GM12865 (cell line): ENCODE measurements around the gene DNAJC22.
"Not testable (repeated sequence)": the region's sequence is repeated elsewhere in the genome, so short reads cannot be mapped to it uniquely, and the experiment has no call there.

ENCODE experiments used
- DNase-seq: peaks from one replicate; pipeline ENCODE4 v3.0.0; 2010; ENCODE audit warnings: low read depth
- H3K4me3 ChIP-seq: 2 replicates; pipeline ENCODE4 v1.5.1; 2011; ENCODE audit warnings: mild to moderate bottlenecking, low read depth, low read length, control low read depth
- TF ChIP-seq, protein P1 (sequence below): IDR thresholded peaks from 2 replicates; pipeline ENCODE4 v1.5.1; 2011; ENCODE audit warnings: low read length, control low read depth, low read depth, inconsistent platforms; ENCODE audit not compliant: insufficient read depth; ENCODE audit errors: missing control alignments

DNAJC22 gene

DNA sequence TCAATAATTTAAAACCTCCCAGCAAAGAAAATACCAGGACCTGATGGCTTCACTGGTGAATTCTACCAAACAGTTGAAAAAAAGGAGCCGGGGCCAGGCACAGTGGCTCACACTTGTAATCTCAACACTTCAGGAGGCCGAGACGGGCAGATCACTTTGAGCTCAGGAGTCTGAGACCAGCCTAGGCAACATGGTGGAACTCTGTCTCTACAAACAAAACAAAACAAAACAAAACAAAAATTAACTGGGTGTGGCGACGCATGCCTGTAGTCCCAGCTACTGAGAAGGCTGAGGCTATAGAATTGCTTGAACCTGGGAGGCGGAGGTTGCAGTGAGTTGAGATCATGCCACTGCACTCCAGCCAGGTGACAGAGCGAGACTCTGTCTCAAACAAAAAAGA, 37.3 kb upstream of the DNAJC22 start:
- DNase-seq = no peak
- H3K4me3 ChIP-seq = no peak overlapping the region
- TF ChIP-seq, protein P1, sequence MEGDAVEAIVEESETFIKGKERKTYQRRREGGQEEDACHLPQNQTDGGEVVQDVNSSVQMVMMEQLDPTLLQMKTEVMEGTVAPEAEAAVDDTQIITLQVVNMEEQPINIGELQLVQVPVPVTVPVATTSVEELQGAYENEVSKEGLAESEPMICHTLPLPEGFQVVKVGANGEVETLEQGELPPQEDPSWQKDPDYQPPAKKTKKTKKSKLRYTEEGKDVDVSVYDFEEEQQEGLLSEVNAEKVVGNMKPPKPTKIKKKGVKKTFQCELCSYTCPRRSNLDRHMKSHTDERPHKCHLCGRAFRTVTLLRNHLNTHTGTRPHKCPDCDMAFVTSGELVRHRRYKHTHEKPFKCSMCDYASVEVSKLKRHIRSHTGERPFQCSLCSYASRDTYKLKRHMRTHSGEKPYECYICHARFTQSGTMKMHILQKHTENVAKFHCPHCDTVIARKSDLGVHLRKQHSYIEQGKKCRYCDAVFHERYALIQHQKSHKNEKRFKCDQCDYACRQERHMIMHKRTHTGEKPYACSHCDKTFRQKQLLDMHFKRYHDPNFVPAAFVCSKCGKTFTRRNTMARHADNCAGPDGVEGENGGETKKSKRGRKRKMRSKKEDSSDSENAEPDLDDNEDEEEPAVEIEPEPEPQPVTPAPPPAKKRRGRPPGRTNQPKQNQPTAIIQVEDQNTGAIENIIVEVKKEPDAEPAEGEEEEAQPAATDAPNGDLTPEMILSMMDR = no peak

DNA sequence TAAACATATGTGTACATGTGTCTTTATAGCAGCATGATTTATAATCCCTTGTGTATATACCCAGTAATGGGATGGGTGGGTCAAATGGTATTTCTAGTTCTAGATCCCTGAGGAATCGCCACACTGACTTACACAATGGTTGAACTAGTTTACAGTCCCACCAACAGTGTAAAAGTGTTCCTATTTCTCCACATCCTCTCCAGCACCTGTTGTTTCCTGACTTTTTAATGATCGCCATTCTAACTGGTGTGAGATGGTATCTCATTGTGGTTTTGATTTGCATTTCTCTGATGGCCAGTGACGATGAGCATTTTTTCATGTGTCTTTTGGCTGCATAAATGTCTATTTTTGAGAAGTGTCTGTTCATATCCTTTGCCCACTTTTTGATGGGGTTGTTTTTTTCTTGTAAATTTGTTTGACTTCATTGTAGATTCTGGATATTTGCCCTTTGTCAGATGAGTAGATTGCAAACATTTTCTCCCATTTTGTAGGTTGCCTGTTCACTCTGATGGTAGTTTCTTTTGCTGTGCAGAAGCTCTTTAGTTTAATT, 36.2 kb upstream of the DNAJC22 start:
- H3K4me3 ChIP-seq, DNase-seq: not testable (repeated sequence)

DNA sequence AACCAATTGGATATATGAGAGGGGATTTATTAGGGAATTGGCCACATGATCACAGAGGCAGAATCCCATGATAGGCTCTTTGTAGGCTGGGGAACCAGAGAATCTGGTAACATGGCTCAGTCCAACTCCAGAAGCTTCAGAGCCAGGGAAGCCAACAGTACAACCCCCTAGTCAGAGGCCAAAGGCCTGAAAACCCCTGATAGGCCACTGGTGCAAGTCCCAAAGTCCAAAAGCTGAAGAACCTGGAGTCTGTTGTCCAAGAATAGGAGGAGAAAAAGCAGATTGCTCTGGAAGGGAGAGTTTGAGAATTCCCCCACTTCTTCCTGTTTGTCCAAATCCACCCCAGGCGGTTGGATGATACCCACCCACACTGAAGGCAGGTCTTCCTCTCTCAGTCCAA, 31.9 kb upstream of the DNAJC22 start:
- H3K4me3 ChIP-seq = no peak overlapping the region
- no peak for DNase-seq
- TF ChIP-seq, protein P1 = no peak

DNA sequence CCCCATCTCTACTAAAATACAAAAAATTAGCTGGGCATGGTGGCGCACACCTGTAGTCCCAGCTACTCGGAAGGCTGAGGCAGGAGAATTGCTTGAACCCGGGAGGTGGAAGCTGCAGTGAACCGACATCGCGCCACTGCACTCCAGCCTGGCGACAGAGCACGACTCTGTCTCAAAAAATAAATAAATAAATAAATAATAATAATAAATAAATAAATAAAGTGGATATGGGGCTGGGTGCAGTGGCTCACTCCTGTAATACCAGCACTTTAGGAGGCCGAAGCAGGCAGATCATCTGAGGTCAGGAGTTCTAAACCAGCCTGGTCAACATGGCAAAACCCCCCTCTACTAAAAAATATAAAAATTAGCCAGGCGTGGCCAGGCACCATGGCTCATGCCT, 29.6 kb upstream of the DNAJC22 start:
- DNase-seq, H3K4me3 ChIP-seq: not testable (repeated sequence)

DNA sequence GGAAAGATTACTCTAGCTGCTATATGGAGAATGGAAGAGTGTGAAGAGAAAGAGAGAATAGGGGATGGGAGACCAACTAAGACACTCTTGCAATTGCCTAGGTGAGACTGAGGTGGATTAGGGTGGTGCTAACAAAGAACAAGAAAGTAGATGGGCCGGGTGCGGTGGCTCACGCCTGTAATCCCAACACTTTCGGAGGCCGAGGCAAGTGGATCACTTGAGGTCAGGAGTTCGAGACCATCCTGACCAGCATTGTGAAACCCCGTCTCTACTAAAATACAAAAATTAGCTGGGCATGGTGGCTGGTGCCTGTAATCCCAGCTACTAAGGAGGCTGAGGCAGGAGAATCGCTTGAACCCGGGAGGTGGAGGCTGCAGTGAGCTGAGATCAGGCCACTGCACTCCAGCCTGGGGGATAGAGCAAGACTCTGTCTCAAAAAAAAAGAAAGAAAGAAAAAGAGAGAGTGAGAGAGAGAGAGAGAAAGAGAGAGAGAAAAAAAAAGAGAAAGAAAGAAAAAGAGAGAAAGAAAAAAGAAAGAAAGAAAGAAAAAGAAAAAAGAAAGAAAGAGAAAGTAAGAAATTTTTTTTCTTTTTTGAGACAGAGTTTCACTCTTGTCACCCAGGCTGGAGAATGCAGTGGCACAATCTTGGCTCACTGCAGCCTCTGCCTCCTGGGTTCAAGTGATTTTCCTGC, 26.1 kb upstream of the DNAJC22 start:
- not testable (repeated sequence) for DNase-seq, H3K4me3 ChIP-seq

DNA sequence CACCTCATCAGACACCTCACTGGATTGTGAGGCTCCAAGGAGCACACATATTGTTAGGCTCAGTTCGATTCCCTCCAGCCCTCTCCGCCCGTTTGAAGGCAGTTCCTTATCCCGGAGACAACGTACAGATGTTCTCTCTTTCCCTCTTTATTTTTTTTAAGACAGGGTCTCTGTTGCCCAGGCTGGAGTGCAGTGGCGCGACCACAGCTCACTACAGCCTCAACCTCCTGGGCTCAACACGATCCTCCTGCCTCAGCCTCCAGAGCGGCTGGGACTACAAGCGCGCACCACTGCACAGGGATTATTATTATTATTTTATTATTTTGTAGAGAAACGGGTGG, 24.4 kb upstream of the DNAJC22 start:
- TF ChIP-seq, protein P1 = no peak
- no peak for DNase-seq
- peak overlapping the region; percentile 85 for H3K4me3 ChIP-seq

DNA sequence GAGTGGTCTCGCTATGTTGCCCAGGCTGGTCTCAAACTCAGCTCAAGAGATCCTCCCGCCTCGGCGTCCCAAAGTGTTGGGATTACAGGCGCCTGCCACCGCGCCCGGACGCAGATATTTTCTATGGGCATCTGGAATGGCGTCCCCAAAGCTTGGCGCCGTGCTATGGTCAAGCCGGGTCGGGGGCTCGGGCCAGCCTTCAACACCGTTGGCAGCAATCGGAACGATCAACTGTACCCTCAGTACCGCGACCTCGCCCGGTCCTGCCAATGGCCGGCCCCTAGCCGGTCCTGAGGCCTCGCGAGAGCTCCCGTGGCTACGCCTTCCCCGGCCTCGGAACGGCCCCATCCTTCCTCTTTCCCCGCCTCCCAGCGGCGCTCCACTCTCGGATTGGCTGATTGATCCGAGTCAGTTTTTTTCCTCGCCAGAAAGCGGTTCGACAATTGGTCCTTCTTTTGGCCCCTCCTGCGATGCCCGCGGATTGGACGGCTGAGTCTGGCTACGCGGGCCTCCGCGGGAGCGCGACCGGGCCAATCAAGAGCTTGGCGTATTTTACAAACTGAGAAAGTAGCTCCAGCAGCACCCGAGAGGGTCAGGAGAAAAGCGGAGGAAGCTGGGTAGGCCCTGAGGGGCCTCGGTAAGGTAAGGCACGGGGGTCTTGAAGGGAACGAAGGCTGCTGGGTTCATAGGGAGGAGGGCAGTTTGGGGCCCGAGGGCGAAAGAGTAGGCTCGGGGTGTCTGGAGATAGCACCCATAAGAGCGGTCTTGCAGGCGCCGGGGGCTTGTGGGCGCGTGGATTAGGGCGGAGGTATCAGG, 23.8 kb upstream of the DNAJC22 start, which contains the start of gene TROAP:
Gene TROAP, plus strand, starts transcription at position 548 of the 816 bp plus-strand sequence. CDS start 354 bp downstream, outside the sequence.
- TF ChIP-seq, protein P1 = no peak
- DNase-seq = peak; percentile 99
- peak within 1 kb of the TSS; percentile 85 for H3K4me3 ChIP-seq

DNA sequence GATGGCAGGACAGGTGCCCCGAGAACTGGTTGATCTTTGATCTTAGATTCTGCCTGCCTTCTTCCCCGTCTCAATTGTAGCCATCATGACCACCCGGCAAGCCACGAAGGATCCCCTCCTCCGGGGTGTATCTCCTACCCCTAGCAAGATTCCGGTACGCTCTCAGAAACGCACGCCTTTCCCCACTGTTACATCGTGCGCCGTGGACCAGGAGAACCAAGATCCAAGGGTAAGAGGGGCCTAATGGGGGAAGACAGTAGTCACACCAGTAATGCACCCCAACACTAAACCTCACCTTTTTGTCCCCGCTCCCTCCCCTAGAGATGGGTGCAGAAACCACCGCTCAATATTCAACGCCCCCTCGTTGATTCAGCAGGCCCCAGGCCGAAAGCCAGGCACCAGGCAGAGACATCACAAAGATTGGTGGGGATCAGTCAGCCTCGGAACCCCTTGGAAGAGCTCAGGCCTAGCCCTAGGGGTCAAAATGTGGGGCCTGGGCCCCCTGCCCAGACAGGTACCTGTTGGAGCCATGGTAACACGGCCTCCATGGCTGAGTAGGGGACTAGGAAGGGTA, 23.1 kb upstream of the DNAJC22 start:
- H3K4me3 ChIP-seq = peak overlapping the region; percentile 84
- DNase-seq = no peak

More for the DNA sequence above, 23.1 kb upstream of the DNAJC22 start:
- TF ChIP-seq, protein P1 = no peak
